ENCODE data around the gene AOX1. TPM values are rescaled to one million over a fixed set of nuclear protein-coding genes. Genes with fewer than 3 reads are reported as not detected.
A peak's percentile ranks its signal among the peaks of the same experiment; 100 is the strongest.

The AOX1 gene
- total and polyA plus RNA-seq, 3 experiments from 2014 or later, result 0.54 TPM; not detected in 2

GRCh38 chr2:200617156-200618053 is 31.6 kb downstream of the AOX1 start:
- Mint-ChIP-seq H3K27me3 (peaks cover 7 to 51% of the 10 kb centered on the region in 2 donors), H3K4me1 (no peaks in the 10 kb centered on the region), H3K9me3 (no peaks in the 10 kb centered on the region), H3K4me3 (no peak overlapping the region), H3K36me3 (no peaks in the 10 kb centered on the region), H3K27ac (peak overlapping the region in 2 of 8 donors; percentile 19 to 41)
- H3K27me3 ChIP-seq (ENCODE audit: insufficient read depth, low read length, poor library complexity, severe bottlenecking), result no peaks in the 10 kb centered on the region
- no peaks in the 10 kb centered on the region for H3K36me3 ChIP-seq (ENCODE audit: insufficient read depth, low read length)
- H3K9me3 ChIP-seq (ENCODE audit: low read length), result no peaks in the 10 kb centered on the region
- no peak for DNase-seq
- CTCF ChIA-PET, result interaction anchor here (0.7 kb wide), 1 partner anchor 95 kb away, joined by 3 read pairs; no protein-coding TSS in a partner anchor
- H3K4me3 ChIP-seq (ENCODE audit: low read length), result no peak overlapping the region
- H3K27ac ChIP-seq (ENCODE audit: low read depth, low read length), result no peak overlapping the region
- no peaks in the 10 kb centered on the region for H3K4me1 ChIP-seq (ENCODE audit: insufficient read depth, low read length)
- POLR2A ChIA-PET, result interaction anchor here (0.6 kb wide), 1 partner anchor 1289 kb away, joined by 8 read pairs; no protein-coding TSS in a partner anchor

GRCh38 chr2:200618054-200618419 is 32.2 kb downstream of the AOX1 start:
- POLR2A ChIA-PET, result no interaction called here
- CTCF ChIA-PET, result no interaction called here
- Histone ChIP-seq H3K4me1 (ENCODE audit: insufficient read depth, low read length) (no peaks in the 10 kb centered on the region), H3K9me3 (ENCODE audit: low read length) (no peaks in the 10 kb centered on the region), H3K27ac (ENCODE audit: low read depth, low read length) (no peak overlapping the region), H3K27me3 (ENCODE audit: insufficient read depth, low read length, poor library complexity, severe bottlenecking) (no peaks in the 10 kb centered on the region), H3K36me3 (ENCODE audit: insufficient read depth, low read length) (no peaks in the 10 kb centered on the region), H3K4me3 (ENCODE audit: low read length) (no peak overlapping the region)
- Mint-ChIP-seq H3K4me3 (no peak overlapping the region), H3K4me1 (no peaks in the 10 kb centered on the region), H3K9me3 (no peaks in the 10 kb centered on the region), H3K27ac (no peak overlapping the region), H3K27me3 (peaks cover 5 to 52% of the 10 kb centered on the region in 2 donors), H3K36me3 (no peaks in the 10 kb centered on the region)
- DNase-seq, result no peak

- ChIA-PET POLR2A (no interaction called here), CTCF (no interaction called here)
- H3K27me3 Mint-ChIP-seq, result peaks cover 8 to 52% of the 10 kb centered on the region in 2 donors
- Histone ChIP-seq H3K27me3 (ENCODE audit: insufficient read depth, low read length, poor library complexity, severe bottlenecking) (no peaks in the 10 kb centered on the region), H3K4me1 (ENCODE audit: insufficient read depth, low read length) (no peaks in the 10 kb centered on the region), H3K9me3 (ENCODE audit: low read length) (no peaks in the 10 kb centered on the region), H3K36me3 (ENCODE audit: insufficient read depth, low read length) (no peaks in the 10 kb centered on the region), H3K27ac (ENCODE audit: low read depth, low read length) (no peak overlapping the region), H3K4me3 (ENCODE audit: low read length) (no peak overlapping the region)
- no peaks in the 10 kb centered on the region for H3K4me1 Mint-ChIP-seq
- H3K4me3 Mint-ChIP-seq, result no peak overlapping the region
- H3K36me3 Mint-ChIP-seq, result no peaks in the 10 kb centered on the region
- DNase-seq, result no peak
- peak overlapping the region in 1 of 8 donors; percentile 40 for H3K27ac Mint-ChIP-seq
- H3K9me3 Mint-ChIP-seq, result no peaks in the 10 kb centered on the region
These were observed 32.8 kb downstream of the AOX1 start for GRCh38 chr2:200618590-200619021.

GRCh38 chr2:200619279-200619678 is 33.5 kb downstream of the AOX1 start:
- no peak for DNase-seq
- Mint-ChIP-seq H3K4me1 (no peaks in the 10 kb centered on the region), H3K9me3 (no peaks in the 10 kb centered on the region), H3K27me3 (peaks cover 7 to 52% of the 10 kb centered on the region in 2 donors), H3K4me3 (no peak overlapping the region), H3K36me3 (no peaks in the 10 kb centered on the region), H3K27ac (peak overlapping the region in 1 of 8 donors; percentile 34)
- H3K4me1 ChIP-seq (ENCODE audit: insufficient read depth, low read length), result no peaks in the 10 kb centered on the region
- no peaks in the 10 kb centered on the region for H3K27me3 ChIP-seq (ENCODE audit: insufficient read depth, low read length, poor library complexity, severe bottlenecking)
- no peak overlapping the region for H3K27ac ChIP-seq (ENCODE audit: low read depth, low read length)
- H3K36me3 ChIP-seq (ENCODE audit: insufficient read depth, low read length), result no peaks in the 10 kb centered on the region
- H3K4me3 ChIP-seq (ENCODE audit: low read length), result no peak overlapping the region
- ChIA-PET CTCF (no interaction called here), POLR2A (no interaction called here)
- no peaks in the 10 kb centered on the region for H3K9me3 ChIP-seq (ENCODE audit: low read length)

GRCh38 chr2:200620606-200621390 is 35.0 kb downstream of the AOX1 start:
- Mint-ChIP-seq H3K27ac (no peak overlapping the region), H3K4me3 (no peak overlapping the region), H3K9me3 (no peaks in the 10 kb centered on the region), H3K36me3 (no peaks in the 10 kb centered on the region), H3K4me1 (no peaks in the 10 kb centered on the region), H3K27me3 (peaks cover 5 to 53% of the 10 kb centered on the region in 2 donors)
- no peak for DNase-seq
- H3K36me3 ChIP-seq (ENCODE audit: insufficient read depth, low read length), result no peaks in the 10 kb centered on the region
- no peaks in the 10 kb centered on the region for H3K4me1 ChIP-seq (ENCODE audit: insufficient read depth, low read length)
- no peaks in the 10 kb centered on the region for H3K9me3 ChIP-seq (ENCODE audit: low read length)
- CTCF ChIA-PET, result no interaction called here
- H3K27ac ChIP-seq (ENCODE audit: low read depth, low read length), result no peak overlapping the region
- POLR2A ChIA-PET, result no interaction called here
- H3K4me3 ChIP-seq (ENCODE audit: low read length), result no peak overlapping the region
- H3K27me3 ChIP-seq (ENCODE audit: insufficient read depth, low read length, poor library complexity, severe bottlenecking), result no peaks in the 10 kb centered on the region

GRCh38 chr2:200622106-200622505 is 36.3 kb downstream of the AOX1 start:
- H3K4me1 ChIP-seq (ENCODE audit: insufficient read depth, low read length), result no peaks in the 10 kb centered on the region
- no peaks in the 10 kb centered on the region for H3K36me3 ChIP-seq (ENCODE audit: insufficient read depth, low read length)
- POLR2A ChIA-PET, result no interaction called here
- no peaks in the 10 kb centered on the region for H3K27me3 ChIP-seq (ENCODE audit: insufficient read depth, low read length, poor library complexity, severe bottlenecking)
- CTCF ChIA-PET, result no interaction called here
- Mint-ChIP-seq H3K9me3 (no peaks in the 10 kb centered on the region), H3K27me3 (peaks cover 10 to 51% of the 10 kb centered on the region in 2 donors), H3K4me3 (no peak overlapping the region), H3K27ac (no peak overlapping the region), H3K36me3 (no peaks in the 10 kb centered on the region), H3K4me1 (no peaks in the 10 kb centered on the region)
- no peaks in the 10 kb centered on the region for H3K9me3 ChIP-seq (ENCODE audit: low read length)
- H3K4me3 ChIP-seq (ENCODE audit: low read length), result no peak overlapping the region
- DNase-seq, result no peak
- no peak overlapping the region for H3K27ac ChIP-seq (ENCODE audit: low read depth, low read length)

- Mint-ChIP-seq H3K9me3 (no peaks in the 10 kb centered on the region), H3K4me3 (no peak overlapping the region), H3K4me1 (no peaks in the 10 kb centered on the region), H3K27me3 (peaks cover 19 to 63% of the 10 kb centered on the region in 2 donors), H3K36me3 (no peaks in the 10 kb centered on the region), H3K27ac (no peak overlapping the region)
- H3K4me3 ChIP-seq (ENCODE audit: low read length), result no peak overlapping the region
- no peaks in the 10 kb centered on the region for H3K4me1 ChIP-seq (ENCODE audit: insufficient read depth, low read length)
- ChIA-PET POLR2A (no interaction called here), CTCF (no interaction called here)
- DNase-seq, result no peak
- no peak overlapping the region for H3K27ac ChIP-seq (ENCODE audit: low read depth, low read length)
- H3K36me3 ChIP-seq (ENCODE audit: insufficient read depth, low read length), result no peaks in the 10 kb centered on the region
- no peaks in the 10 kb centered on the region for H3K9me3 ChIP-seq (ENCODE audit: low read length)
- H3K27me3 ChIP-seq (ENCODE audit: insufficient read depth, low read length, poor library complexity, severe bottlenecking), result no peaks in the 10 kb centered on the region
These were observed 38.2 kb downstream of the AOX1 start for GRCh38 chr2:200624026-200624425.

GRCh38 chr2:200624658-200625057 is 38.8 kb downstream of the AOX1 start:
- CTCF ChIA-PET, result no interaction called here
- DNase-seq, result no peak
- Mint-ChIP-seq H3K4me3 (no peak overlapping the region), H3K36me3 (no peaks in the 10 kb centered on the region), H3K9me3 (no peaks in the 10 kb centered on the region), H3K27ac (no peak overlapping the region), H3K4me1 (no peaks in the 10 kb centered on the region), H3K27me3 (peaks cover 19 to 69% of the 10 kb centered on the region in 2 donors)
- Histone ChIP-seq H3K4me1 (ENCODE audit: insufficient read depth, low read length) (no peaks in the 10 kb centered on the region), H3K4me3 (ENCODE audit: low read length) (no peak overlapping the region), H3K36me3 (ENCODE audit: insufficient read depth, low read length) (no peaks in the 10 kb centered on the region), H3K9me3 (ENCODE audit: low read length) (no peaks in the 10 kb centered on the region), H3K27ac (ENCODE audit: low read depth, low read length) (no peak overlapping the region), H3K27me3 (ENCODE audit: insufficient read depth, low read length, poor library complexity, severe bottlenecking) (peaks cover 4% of the 10 kb centered on the region)
- POLR2A ChIA-PET, result no interaction called here

Data from CD8-positive, alpha-beta memory T cell (primary cell).